Measurements from ENCODE around the gene PLCB3. TPM values are rescaled to one million over a fixed set of nuclear protein-coding genes. Genes with fewer than 3 reads are reported as not detected.

PLCB3 gene
- total RNA-seq, 1 donor from 2014 or later, result 25.4 TPM

- TF ChIP-seq, protein P1, sequence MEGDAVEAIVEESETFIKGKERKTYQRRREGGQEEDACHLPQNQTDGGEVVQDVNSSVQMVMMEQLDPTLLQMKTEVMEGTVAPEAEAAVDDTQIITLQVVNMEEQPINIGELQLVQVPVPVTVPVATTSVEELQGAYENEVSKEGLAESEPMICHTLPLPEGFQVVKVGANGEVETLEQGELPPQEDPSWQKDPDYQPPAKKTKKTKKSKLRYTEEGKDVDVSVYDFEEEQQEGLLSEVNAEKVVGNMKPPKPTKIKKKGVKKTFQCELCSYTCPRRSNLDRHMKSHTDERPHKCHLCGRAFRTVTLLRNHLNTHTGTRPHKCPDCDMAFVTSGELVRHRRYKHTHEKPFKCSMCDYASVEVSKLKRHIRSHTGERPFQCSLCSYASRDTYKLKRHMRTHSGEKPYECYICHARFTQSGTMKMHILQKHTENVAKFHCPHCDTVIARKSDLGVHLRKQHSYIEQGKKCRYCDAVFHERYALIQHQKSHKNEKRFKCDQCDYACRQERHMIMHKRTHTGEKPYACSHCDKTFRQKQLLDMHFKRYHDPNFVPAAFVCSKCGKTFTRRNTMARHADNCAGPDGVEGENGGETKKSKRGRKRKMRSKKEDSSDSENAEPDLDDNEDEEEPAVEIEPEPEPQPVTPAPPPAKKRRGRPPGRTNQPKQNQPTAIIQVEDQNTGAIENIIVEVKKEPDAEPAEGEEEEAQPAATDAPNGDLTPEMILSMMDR (IDR thresholded peaks at IDR 0.05; ENCODE audit: insufficient read depth, low read length, poor library complexity, severe bottlenecking), result no peak
- Histone ChIP-seq H3K36me3 (ENCODE audit: control insufficient read depth, insufficient read depth, low read length) (peaks cover 1% of the 10 kb centered on the region), H3K4me3 (ENCODE audit: low read depth, low read length) (no peak overlapping the region), H3K27me3 (ENCODE audit: control insufficient read depth, insufficient read depth, low read length) (no peaks in the 10 kb centered on the region)
- no peak for DNase-seq (ENCODE audit: low read depth)
Observed at GRCh38 chr11:64283092-64283491, 31.8 kb downstream of the PLCB3 start.

DNA sequence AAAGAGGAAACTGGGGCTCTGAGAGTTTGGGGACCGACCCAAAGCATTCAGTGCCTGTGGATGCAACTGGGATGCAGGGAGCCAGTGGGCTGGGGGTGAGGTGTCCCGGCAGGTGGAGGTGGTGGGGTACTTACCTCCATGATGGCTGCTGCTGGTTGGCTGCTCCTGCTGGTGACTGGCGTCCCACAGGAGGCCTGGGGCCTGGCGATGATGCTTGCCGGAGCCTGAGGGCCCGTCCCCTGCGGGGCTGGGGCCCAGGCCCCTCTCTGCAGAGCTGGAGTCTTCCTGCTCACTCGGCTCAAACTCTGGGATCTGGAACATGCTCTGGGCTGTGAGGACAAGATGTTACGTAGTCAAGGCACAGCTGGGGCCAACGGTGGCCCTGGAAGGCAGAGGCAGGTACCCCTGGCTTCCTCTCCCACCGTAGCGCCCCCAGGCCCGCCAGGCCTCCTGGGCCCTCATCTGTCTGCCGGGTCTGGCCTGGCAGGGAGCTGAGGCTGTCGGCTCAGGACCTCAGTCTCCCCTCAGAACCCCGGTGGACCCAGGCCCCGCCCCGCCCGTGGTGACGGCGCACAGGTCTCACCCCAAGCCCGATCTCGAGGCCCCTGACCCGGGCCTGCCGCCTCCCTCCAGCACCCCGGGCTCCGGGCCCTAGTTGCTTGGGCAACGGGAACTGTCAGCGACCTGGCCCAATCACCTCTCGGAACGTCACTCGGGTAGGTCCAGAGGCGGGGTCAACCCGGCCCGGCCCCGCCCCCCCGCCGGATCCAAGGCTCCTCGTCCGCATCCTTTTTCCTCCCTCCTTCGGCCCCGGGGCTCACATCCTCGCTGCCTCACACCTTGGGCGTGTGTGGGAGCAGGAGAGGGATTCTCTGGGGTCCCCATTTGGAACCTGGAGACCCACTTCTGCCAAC, 33.0 kb downstream of the PLCB3 start, which contains the start of gene BAD:
BAD (minus strand) TSS at position 618 of the 914 bp plus-strand sequence; CDS start at position 321, 297 bp downstream.
- peak within 1 kb of the TSS; percentile 65 for H3K4me3 ChIP-seq (ENCODE audit: low read depth, low read length)
- H3K36me3 ChIP-seq (ENCODE audit: control insufficient read depth, insufficient read depth, low read length), result peaks cover 1% of the 10 kb centered on the region
- no peaks in the 10 kb centered on the region for H3K27me3 ChIP-seq (ENCODE audit: control insufficient read depth, insufficient read depth, low read length)
- TF ChIP-seq, protein P1 (IDR thresholded peaks at IDR 0.05; ENCODE audit: insufficient read depth, low read length, poor library complexity, severe bottlenecking), result no peak
- no peak for DNase-seq (ENCODE audit: low read depth)

DNA sequence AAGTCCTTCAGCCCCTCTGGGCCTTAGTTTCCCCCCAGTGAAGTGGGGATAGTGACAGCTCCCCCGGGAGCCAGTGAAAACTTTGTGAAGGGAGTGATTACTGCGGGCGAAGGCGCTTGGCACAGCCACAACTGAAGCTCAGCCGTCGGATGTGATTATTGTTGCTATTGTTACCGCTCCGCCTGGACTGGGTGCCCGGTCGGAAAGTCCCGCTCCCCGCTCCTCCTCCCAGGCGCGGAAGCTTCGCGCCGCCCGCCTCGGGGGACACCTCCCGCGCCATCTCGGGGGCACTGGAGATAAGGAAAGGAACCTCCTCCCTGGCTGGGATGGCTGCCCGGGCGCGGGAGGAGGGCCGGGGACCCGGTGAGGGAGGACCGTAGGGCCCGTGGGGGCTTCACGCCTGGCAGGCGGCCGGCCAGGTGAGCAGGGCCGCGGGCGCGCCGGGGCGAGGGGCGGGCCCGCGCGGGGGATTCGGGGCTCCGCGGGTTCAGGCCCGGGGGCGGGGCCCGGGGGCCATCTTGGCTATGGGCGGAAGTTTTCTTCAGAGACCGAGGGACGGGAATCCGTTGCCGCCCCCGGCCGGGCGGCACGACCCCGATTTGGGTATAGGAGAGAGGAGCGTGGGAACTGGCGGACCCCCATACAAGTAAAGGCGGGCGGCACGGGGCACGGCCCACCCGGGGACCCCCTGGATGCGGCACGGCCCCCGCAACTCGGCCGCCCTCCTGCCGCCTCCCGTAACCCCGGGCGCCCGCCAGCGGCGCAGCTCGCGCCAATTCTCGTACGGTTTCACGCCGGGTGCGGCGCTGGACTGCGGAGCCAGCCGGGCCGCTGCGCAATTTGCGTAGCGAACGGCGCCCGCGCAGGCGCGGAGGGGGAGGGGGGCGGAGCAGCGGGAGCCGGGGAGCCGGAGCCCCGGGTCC, 33.9 kb downstream of the PLCB3 start, which contains the start of gene GPR137:
GPR137 (plus strand) TSS at position 887 of the 923 bp plus-strand sequence. CDS start 677 bp downstream, outside the sequence.
- peaks cover 3% of the 10 kb centered on the region for H3K27me3 ChIP-seq (ENCODE audit: control insufficient read depth, insufficient read depth, low read length)
- DNase-seq (ENCODE audit: low read depth), result no peak
- peaks cover 2% of the 10 kb centered on the region for H3K36me3 ChIP-seq (ENCODE audit: control insufficient read depth, insufficient read depth, low read length)
- TF ChIP-seq, protein P1 (IDR thresholded peaks at IDR 0.05; ENCODE audit: insufficient read depth, low read length, poor library complexity, severe bottlenecking), result no peak
- peak within 1 kb of the TSS; percentile 65 for H3K4me3 ChIP-seq (ENCODE audit: low read depth, low read length)

DNA sequence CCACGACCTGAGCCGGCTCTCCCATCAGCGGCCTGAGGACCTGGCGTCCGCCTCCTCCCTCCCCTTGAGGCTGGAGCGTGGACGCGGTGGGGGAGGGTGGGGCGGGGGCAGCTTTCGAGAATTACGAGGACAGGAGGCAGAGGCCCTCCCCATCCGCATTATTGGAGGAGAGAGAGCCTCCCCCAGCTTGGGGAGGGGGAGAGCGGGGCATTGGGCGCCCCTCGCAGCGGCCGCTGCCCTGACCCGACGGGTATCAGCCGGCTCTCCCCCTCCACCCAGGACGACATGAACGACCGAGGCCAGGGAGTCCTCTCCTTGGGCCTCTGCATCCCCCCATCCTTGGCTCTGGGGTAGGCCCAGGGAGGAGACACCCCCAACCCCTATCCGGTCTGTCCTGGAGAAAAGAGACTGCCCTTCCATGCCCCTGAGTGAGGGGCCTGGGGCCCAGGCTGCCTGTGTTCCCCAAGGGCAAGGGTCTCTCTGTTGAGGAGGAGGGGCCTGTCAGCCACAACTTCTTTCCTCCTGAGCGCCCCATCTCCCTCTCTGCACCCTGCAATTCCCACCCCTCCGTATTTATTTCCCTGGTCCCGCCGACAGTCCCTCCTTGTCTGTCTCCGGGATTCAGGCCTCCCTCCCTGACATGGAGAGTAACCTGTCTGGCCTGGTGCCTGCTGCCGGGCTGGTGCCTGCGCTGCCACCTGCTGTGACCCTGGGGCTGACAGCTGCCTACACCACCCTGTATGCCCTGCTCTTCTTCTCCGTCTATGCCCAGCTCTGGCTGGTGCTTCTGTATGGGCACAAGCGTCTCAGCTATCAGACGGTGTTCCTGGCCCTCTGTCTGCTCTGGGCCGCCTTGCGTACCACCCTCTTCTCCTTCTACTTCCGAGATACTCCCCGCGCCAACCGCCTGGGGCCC, 34.8 kb downstream of the PLCB3 start:
- Histone ChIP-seq H3K27me3 (ENCODE audit: control insufficient read depth, insufficient read depth, low read length) (peaks cover 11% of the 10 kb centered on the region), H3K4me3 (ENCODE audit: low read depth, low read length) (peak overlapping the region; percentile 65), H3K36me3 (ENCODE audit: control insufficient read depth, insufficient read depth, low read length) (peaks cover 2% of the 10 kb centered on the region)
- no peak for DNase-seq (ENCODE audit: low read depth)
- TF ChIP-seq, protein P1 (IDR thresholded peaks at IDR 0.05; ENCODE audit: insufficient read depth, low read length, poor library complexity, severe bottlenecking), result peak; percentile 28

GRCh38 chr11:64286801-64287159, 35.5 kb downstream of the PLCB3 start:
- Histone ChIP-seq H3K27me3 (ENCODE audit: control insufficient read depth, insufficient read depth, low read length) (peaks cover 17% of the 10 kb centered on the region), H3K4me3 (ENCODE audit: low read depth, low read length) (no peak overlapping the region), H3K36me3 (ENCODE audit: control insufficient read depth, insufficient read depth, low read length) (peaks cover 2% of the 10 kb centered on the region)
- no peak for DNase-seq (ENCODE audit: low read depth)
- TF ChIP-seq, protein P1 (IDR thresholded peaks at IDR 0.05; ENCODE audit: insufficient read depth, low read length, poor library complexity, severe bottlenecking), result no peak

All from kidney epithelial cell (primary cell).